ENCODE results near the gene ABCA3.

ABCA3 gene

DNA sequence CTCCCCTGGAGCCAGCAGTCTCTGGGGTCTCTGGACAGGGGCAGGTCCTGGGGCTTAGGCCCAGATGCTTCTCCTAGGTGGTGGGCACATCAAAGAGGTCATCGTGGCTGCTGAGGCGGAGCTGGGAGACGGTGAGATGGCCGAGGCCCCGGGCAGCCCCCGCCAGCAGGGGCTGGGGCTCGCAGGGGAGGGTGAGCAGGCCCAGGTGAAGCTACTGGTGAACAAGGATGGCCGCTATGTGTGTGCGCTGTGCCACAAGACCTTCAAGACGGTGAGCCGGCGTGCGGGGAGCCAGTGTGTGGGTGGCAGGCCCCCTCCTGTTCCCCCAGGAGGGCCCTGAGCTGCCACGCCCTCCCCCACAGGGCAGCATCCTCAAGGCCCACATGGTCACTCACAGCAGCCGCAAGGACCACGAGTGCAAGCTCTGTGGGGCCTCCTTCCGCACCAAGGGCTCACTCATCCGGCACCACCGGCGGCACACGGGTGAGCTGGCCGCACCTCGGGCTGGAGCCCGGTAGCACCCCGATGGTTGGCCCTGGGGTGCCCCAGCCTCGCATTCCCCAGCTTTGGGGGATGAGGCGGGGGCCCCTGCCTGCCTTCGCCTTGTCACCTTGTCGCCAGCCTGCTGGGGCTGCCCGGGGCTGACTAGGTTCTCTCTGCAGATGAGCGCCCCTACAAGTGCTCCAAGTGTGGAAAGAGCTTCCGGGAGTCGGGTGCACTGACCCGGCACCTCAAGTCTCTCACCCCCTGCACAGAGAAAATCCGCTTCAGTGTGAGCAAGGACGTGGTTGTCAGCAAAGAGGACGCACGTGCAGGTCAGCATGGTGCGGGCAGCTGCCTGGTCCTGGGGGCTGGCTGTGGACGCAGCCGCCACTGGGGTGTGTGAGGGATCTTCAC, 108.2 kb downstream of the ABCA3 start:
- in situ Hi-C loops (cut with MboI; ENCODE audit: low sequenced_read_pairs, unreplicated experiment) = no loop called here
- TF ChIP-seq, protein P1, sequence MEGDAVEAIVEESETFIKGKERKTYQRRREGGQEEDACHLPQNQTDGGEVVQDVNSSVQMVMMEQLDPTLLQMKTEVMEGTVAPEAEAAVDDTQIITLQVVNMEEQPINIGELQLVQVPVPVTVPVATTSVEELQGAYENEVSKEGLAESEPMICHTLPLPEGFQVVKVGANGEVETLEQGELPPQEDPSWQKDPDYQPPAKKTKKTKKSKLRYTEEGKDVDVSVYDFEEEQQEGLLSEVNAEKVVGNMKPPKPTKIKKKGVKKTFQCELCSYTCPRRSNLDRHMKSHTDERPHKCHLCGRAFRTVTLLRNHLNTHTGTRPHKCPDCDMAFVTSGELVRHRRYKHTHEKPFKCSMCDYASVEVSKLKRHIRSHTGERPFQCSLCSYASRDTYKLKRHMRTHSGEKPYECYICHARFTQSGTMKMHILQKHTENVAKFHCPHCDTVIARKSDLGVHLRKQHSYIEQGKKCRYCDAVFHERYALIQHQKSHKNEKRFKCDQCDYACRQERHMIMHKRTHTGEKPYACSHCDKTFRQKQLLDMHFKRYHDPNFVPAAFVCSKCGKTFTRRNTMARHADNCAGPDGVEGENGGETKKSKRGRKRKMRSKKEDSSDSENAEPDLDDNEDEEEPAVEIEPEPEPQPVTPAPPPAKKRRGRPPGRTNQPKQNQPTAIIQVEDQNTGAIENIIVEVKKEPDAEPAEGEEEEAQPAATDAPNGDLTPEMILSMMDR (IDR thresholded peaks at IDR 0.05; ENCODE audit: borderline replicate concordance, control extremely low read depth, extremely low read depth, insufficient read depth, missing control alignments) = no peak
- DNase-seq (ENCODE audit: low spot score) = no peak

DNA sequence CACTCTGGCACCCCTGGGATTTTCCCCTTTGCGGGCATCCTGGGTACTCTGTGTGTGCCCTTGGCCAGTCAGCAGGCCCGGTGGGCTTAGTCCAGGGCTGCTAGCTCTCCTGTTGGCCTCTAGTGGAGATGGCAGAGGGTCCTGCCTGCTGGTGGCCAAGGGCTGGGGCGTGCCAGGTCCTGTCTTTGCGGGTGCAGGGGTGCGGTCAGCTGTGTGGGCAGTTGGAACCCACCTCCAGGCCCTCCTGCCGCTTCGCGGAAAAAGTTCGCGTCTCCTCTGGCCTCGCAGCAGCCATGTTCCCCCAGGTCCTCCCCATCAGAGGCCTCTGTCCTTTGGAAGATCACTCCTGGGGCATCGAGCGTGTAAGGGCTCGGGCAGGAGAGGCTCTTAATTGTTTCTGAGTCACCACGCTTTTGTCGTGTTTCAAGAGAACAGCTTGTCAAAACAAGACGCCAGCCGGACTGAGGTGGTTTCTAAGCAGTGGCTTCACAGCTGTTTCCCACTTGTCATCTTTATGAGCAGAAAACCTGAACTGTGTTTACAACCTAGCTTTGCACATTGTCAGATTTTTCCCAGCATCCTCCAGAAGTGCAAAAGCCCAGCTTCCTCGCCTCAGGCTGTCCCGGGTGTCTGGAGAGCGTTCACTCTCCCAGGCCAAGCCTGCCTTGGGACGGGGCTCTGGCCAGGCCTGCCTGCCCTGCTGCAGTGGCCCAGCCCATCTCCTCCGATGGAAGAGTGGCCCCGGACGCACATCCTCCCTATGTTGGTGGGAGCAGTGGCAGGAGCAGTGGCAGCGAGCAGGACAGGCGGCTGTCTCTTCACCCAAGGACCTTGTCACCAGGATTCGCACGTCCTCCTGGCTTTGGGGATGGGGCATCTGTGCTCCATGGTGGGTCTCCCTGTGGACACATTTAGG, 109.3 kb downstream of the ABCA3 start:
- TF ChIP-seq, protein P1 (IDR thresholded peaks at IDR 0.05; ENCODE audit: borderline replicate concordance, control extremely low read depth, extremely low read depth, insufficient read depth, missing control alignments) = no peak
- no peak for DNase-seq (ENCODE audit: low spot score)
- in situ Hi-C loops (cut with MboI; ENCODE audit: low sequenced_read_pairs, unreplicated experiment) = no loop called here

DNA sequence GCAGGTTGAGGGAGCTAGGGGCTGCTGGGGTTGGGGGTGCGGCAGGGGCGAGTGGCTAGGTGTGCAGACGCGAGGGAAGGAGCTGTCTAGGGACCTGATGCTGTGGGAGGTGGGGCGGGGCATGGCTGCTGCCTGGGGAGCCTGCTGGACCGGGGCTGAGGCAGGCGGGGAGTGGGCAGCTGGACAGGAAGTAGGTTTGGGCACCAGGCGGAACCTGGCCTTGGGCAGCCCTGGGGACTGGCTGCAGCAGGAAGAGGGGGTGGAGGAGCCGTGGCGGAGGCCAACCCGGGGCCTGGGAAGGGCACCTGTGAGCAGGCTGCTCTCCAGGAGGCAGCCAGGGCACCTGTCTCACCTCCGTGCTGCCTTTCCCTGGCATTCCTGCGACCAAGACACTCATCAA, 110.2 kb downstream of the ABCA3 start:
- no peak for DNase-seq (ENCODE audit: low spot score)
- TF ChIP-seq, protein P1 (IDR thresholded peaks at IDR 0.05; ENCODE audit: borderline replicate concordance, control extremely low read depth, extremely low read depth, insufficient read depth, missing control alignments) = no peak
- in situ Hi-C loops (cut with MboI; ENCODE audit: low sequenced_read_pairs, unreplicated experiment) = no loop called here

DNA sequence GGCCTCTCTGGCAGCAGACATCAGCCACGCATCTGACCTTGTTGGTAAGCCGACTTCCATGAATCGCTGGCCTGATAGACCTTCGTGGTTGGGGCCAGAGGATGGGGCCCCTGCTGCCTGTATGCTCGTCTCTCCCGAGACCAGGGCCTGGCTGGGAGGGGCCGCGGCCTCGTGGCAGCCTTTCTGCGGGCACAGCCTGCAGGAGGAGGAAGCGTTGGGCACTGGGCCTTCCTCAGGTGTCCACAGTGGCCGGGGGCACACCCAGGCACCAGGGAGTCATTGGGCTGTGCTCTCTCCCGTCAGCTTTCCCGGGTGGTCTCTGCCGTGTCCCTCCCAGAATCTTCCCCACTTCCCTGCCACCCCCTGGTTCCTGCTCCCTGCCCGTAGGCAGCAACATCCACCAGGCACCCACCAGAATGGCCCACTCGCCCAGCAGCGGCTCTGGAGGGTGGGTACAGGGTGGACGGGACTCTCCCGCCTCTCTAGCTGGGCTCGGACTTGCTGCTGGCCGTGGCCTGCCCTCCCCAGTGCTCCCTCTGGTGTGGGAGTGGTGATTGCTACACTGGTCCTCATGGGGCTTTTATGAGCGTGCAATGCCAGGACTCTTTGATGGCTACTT, 110.8 kb downstream of the ABCA3 start:
- in situ Hi-C loops (cut with MboI; ENCODE audit: low sequenced_read_pairs, unreplicated experiment) = no loop called here
- DNase-seq (ENCODE audit: low spot score) = no peak
- TF ChIP-seq, protein P1 (IDR thresholded peaks at IDR 0.05; ENCODE audit: borderline replicate concordance, control extremely low read depth, extremely low read depth, insufficient read depth, missing control alignments) = no peak

DNA sequence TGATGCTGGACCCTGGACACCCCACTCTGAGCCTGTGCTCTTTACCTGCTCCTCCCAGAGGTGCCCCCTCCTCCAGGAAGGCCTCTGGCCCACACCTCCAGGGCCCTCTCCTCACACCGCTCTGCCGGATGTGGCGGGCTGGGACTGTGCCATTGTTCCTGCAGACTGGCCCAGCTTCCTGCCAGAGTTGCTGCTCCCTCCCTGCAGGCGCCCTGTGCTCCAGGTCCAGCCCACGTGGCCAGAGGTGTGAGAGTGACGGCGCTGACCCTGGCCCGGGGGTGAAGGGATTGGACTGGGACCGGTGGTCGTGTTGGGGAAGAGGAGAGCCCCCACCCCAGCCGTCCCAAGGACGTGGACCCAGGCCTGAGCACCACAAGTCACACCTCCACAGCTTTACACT, 111.4 kb downstream of the ABCA3 start:
- no peak for DNase-seq (ENCODE audit: low spot score)
- TF ChIP-seq, protein P1 (IDR thresholded peaks at IDR 0.05; ENCODE audit: borderline replicate concordance, control extremely low read depth, extremely low read depth, insufficient read depth, missing control alignments) = no peak
- in situ Hi-C loops (cut with MboI; ENCODE audit: low sequenced_read_pairs, unreplicated experiment) = no loop called here

DNA sequence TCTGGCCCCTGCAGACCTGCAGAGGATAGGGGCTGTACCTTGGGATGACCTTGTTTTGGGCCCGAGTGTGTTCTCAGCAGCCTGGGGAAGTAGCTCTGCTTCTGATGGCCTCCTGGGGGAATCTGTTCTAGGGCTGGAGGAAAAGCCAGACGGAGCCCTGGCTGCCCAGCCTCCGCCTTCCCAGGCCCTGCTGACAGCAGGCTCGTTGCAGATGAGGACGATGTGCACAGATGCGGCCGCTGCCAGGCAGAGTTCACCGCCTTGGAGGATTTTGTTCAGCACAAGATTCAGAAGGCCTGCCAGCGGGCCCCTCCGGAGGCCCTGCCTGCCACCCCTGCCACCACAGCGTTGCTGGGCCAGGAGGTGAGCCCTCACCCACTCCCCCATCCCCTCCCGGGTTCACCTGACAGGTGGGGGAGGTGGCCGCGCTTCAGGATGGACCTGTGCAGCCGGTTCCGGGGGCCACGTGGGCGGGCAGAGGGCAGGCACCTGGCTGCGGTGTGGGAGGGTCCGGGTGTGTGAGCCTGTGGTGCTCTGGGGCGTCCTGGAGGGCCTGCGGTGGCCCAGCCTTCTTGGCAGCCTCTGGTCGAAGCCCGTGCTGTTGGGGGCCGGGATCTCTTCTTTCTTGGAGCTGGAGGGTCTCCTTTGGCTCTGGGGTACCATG, 112.2 kb downstream of the ABCA3 start:
- in situ Hi-C loops (cut with MboI; ENCODE audit: low sequenced_read_pairs, unreplicated experiment) = no loop called here
- DNase-seq (ENCODE audit: low spot score) = no peak
- TF ChIP-seq, protein P1 (IDR thresholded peaks at IDR 0.05; ENCODE audit: borderline replicate concordance, control extremely low read depth, extremely low read depth, insufficient read depth, missing control alignments) = no peak
